Kidney (tissue), 14 donors: ENCODE data around the gene TST. TPM values are rescaled to one million over a fixed set of nuclear protein-coding genes. Genes with fewer than 3 reads are reported as not detected.
A peak's percentile ranks its signal among the peaks of the same experiment; 100 is the strongest.

ENCODE experiments used
- DNase-seq, 5 donors: peaks; one replicate each; pipeline ENCODE4 v3.0.0-alpha.2; 2013 to 2020
- FAIRE-seq: peaks from 2 replicates; lab custom pipeline; 2012; peaks lifted over from hg19 to GRCh38; lab: Jason Lieb, UNC
- H3K27ac ChIP-seq, 2 donors: one replicate each; pipeline ENCODE4 v1.7.0; 2013; ENCODE audit warnings: low read depth in 2 of 2, low read length in 2 of 2, inconsistent platforms in 1 of 2
- H3K27me3 ChIP-seq: one replicate; pipeline ENCODE4 v1.7.1; 2013; ENCODE audit warnings: low read length, inconsistent platforms; ENCODE audit not compliant: control insufficient read depth, insufficient read depth
- H3K36me3 ChIP-seq, 3 donors: one replicate each; pipeline versions ENCODE4 v1.7.0 to v1.7.1; 2013; ENCODE audit warnings: low read length in 3 of 3, control low read depth in 1 of 3, inconsistent platforms in 1 of 3; ENCODE audit not compliant: insufficient read depth in 3 of 3, control insufficient read depth in 2 of 3
- H3K4me1 ChIP-seq, 3 donors: one replicate each; pipeline versions ENCODE4 v1.7.0 to v1.7.1; 2013; ENCODE audit warnings: low read length in 3 of 3, inconsistent platforms in 1 of 3, low read depth in 1 of 3; ENCODE audit not compliant: control insufficient read depth in 2 of 3, insufficient read depth in 2 of 3
- H3K4me3 ChIP-seq, 3 donors: one replicate each; pipeline versions ENCODE4 v1.7.0 to v1.8.1; 2013; ENCODE audit warnings: low read length in 3 of 3, control low read depth in 1 of 3, inconsistent platforms in 1 of 3
- H3K9ac ChIP-seq, 3 donors: one replicate each; pipeline versions ENCODE4 v1.7.0 to v1.7.1; 2013; ENCODE audit warnings: low read length in 3 of 3, control low read depth in 1 of 3, inconsistent platforms in 1 of 3
- H3K9me3 ChIP-seq, 3 donors: one replicate each; pipeline versions ENCODE4 v1.7.0 to v1.7.1; 2013; ENCODE audit warnings: low read length in 3 of 3, control low read depth in 1 of 3, inconsistent platforms in 1 of 3; ENCODE audit not compliant: control insufficient read depth in 2 of 3, insufficient read depth in 1 of 3
- intact Hi-C: fragments of 100-400 bp; cut with DNase I; formaldehyde crosslinking; loops from one replicate; pipeline ENCODE4 v1.11.1; 2022
- polyA plus RNA-seq: library from polyadenylated mRNA; stranded (reverse); fragments of 350-450 nt; fragmentation: Illumina TruSeq; extraction: RNeasy Lipid Tissue Mini Kit (QIAGEN cat#74804); gene quantifications from one replicate; pipeline ENCODE4 v1.2.3, GENCODE V29; 2014; ENCODE audit warnings: low read depth, low replicate concordance; ENCODE audit not compliant: insufficient read depth
- total RNA-seq: library from RNA; stranded (reverse); fragmentation: NEBNext Ultra II Directional; extraction: Animal tissue kit (Norgen Biotek cat#: 25700); gene quantifications from one replicate; pipeline ENCODE4 v1.2.1, GENCODE V29; 2021
- TF ChIP-seq, protein P1 (sequence below): IDR thresholded peaks from 3 replicates; pipeline ENCODE4 v1.5.1; 2012; ENCODE audit warnings: mild to moderate bottlenecking, moderate library complexity, borderline replicate concordance; ENCODE audit not compliant: insufficient read depth; ENCODE audit errors: extremely low read depth
- donor health status: control.
- donor health status: control.
- donor health status: control.
- donor health status: control.
- donor health status: control.
- donor health status: DM: yes; HTN: yes; CAD: no.
- donor health status: Normal renal cell carcinoma (clear cell type).

The TST gene
- total and polyA plus RNA-seq, 2 donors from 2014 or later = 48.7 to 283 TPM

GRCh38 chr22:37017356-37017755, 1.9 kb downstream of the TST start:
- Histone ChIP-seq H3K27ac (peak overlapping the region in 1 of 2 donors; percentile 14), H3K36me3 (no peaks in the 10 kb centered on the region), H3K9me3 (no peaks in the 10 kb centered on the region), H3K4me1 (peaks cover 0 to 24% (median 6%) of the 10 kb centered on the region in 3 donors), H3K4me3 (peak overlapping the region in 2 of 3 donors; percentile 14 to 77), H3K9ac (no peak overlapping the region), H3K27me3 (no peaks in the 10 kb centered on the region)
- TF ChIP-seq, protein P1, sequence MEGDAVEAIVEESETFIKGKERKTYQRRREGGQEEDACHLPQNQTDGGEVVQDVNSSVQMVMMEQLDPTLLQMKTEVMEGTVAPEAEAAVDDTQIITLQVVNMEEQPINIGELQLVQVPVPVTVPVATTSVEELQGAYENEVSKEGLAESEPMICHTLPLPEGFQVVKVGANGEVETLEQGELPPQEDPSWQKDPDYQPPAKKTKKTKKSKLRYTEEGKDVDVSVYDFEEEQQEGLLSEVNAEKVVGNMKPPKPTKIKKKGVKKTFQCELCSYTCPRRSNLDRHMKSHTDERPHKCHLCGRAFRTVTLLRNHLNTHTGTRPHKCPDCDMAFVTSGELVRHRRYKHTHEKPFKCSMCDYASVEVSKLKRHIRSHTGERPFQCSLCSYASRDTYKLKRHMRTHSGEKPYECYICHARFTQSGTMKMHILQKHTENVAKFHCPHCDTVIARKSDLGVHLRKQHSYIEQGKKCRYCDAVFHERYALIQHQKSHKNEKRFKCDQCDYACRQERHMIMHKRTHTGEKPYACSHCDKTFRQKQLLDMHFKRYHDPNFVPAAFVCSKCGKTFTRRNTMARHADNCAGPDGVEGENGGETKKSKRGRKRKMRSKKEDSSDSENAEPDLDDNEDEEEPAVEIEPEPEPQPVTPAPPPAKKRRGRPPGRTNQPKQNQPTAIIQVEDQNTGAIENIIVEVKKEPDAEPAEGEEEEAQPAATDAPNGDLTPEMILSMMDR = no peak
- no peak for FAIRE-seq
- intact Hi-C loops = no loop called here
- peak in 1 of 5 donors; percentile 59 for DNase-seq

DNA sequence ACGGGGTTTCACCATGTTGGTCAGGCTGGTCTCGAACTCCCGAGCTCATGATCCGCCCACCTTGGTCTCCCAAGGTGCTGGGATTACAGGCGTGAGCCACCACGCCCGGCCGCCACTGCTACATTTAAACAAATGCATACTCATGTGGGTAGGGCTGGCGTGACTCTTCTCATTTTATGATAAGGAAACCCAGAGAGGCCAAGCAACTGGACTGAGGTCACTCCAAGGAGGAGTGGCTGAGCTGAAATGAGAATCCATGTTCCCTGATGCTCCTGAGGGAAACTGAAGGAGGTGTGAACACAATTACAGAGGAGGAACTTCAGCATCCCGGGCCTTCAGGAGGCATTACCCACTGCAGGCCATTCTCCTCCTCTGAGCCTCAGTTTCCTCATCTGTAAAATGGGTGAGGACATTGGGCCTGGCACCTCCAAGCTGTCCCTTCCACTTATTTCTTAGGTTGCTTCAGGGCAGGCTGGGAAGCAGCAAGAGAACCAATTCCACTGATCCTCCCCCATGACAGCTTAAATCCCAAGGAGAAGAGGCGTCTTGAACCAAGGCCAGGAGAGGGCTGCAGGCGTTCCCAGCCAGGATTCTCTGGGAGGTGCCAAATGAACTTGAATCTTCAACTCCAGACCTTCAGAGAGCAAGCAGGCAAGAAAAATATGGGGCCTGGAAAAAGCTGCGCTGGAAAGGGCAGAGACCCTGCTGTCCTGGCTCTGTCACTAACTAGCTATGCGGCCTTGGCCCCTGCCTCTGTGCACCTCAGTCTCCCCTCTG, 2.9 kb downstream of the TST start:
- no peaks in the 10 kb centered on the region for H3K36me3 ChIP-seq
- peaks cover 0 to 18% (median 7%) of the 10 kb centered on the region in 3 donors for H3K4me1 ChIP-seq
- no peaks in the 10 kb centered on the region for H3K27me3 ChIP-seq
- FAIRE-seq (no peak), DNase-seq (peak in 1 of 5 donors; percentile 59)
- H3K9me3 ChIP-seq = no peaks in the 10 kb centered on the region
- intact Hi-C loops = no loop called here
- TF ChIP-seq, protein P1 = no peak
- no peak overlapping the region for H3K9ac ChIP-seq
- H3K27ac ChIP-seq = no peak overlapping the region
- H3K4me3 ChIP-seq = peak overlapping the region in 1 of 3 donors; percentile 77

DNA sequence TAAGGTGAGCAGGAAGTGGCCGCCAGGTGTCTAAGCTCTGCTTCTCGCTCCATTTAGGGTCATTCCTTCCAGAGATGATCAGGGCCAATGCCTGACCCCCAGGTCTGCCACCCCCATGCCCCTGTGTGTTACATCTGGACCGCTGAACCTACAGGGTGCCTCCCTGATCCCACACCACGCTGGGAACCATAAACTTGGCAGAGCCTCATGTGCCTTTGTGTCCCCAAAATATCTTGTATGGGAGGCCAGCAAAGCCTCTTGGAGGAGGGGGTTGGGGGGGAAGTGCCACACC, 3.7 kb downstream of the TST start:
- intact Hi-C loops = no loop called here
- Histone ChIP-seq H3K27me3 (no peaks in the 10 kb centered on the region), H3K9ac (no peak overlapping the region), H3K4me3 (no peak overlapping the region), H3K27ac (no peak overlapping the region), H3K4me1 (peaks cover 0 to 15% (median 7%) of the 10 kb centered on the region in 3 donors), H3K36me3 (no peaks in the 10 kb centered on the region), H3K9me3 (no peaks in the 10 kb centered on the region)
- TF ChIP-seq, protein P1 = no peak
- FAIRE-seq (no peak), DNase-seq (peak in 1 of 5 donors; percentile 33)
